GM23248 (cell line): Measurements from ENCODE around the gene ZNF644.

Experiments used
- EZH2 ChIP-seq: fragments of 200-600 bp; sonication (generic); IDR thresholded peaks from 2 replicates; pipeline ENCODE4 v1.6.1; 2018; ENCODE audit warnings: antibody characterized with exemption, mild to moderate bottlenecking; ENCODE audit not compliant: insufficient read depth, poor library complexity, severe bottlenecking
- EZH2phosphoT487 ChIP-seq: fragments of 200-600 bp; sonication (generic); IDR thresholded peaks from 2 replicates; pipeline ENCODE4 v1.6.1; 2018; ENCODE audit warnings: antibody characterized with exemption, moderate library complexity, mild to moderate bottlenecking, low read depth; ENCODE audit not compliant: insufficient read depth

GRCh38 chr1:91005285-91005684, 16.6 kb downstream of the ZNF644 start:
- TF ChIP-seq EZH2phosphoT487 (no peak), EZH2 (no peak)
